Neural progenitor cell (in vitro differentiated cells): Measurements from ENCODE around the gene ACTR6. TPM values are rescaled to one million over a fixed set of nuclear protein-coding genes. Genes with fewer than 3 reads are reported as not detected.
"Not testable (repeated sequence)": the region's sequence is repeated elsewhere in the genome, so short reads cannot be mapped to it uniquely, and the experiment has no call there.

Experiments
- DNase-seq: peaks from one replicate; pipeline ENCODE4 v3.0.0-alpha.2; 2016; ENCODE audit warnings: low spot score
- H2AFZ ChIP-seq: fragments of 200-600 bp; sonication (generic); replicated peaks from 2 replicates; pipeline ENCODE4 v1.6.1; 2016; ENCODE audit warnings: antibody characterized with exemption
- H3F3A ChIP-seq: fragments of 200-600 bp; sonication (generic); 2 replicates; pipeline ENCODE4 v1.6.1; 2016; ENCODE audit warnings: antibody characterized with exemption, low read depth
- H3K27ac ChIP-seq: fragments of 200-600 bp; sonication (generic); 2 replicates; pipeline ENCODE4 v1.5.1; 2016; ENCODE audit warnings: mild to moderate bottlenecking
- H3K27me3 ChIP-seq: fragments of 200-600 bp; sonication (generic); 2 replicates; pipeline ENCODE4 v1.6.1; 2016; ENCODE audit warnings: mild to moderate bottlenecking, moderate library complexity
- H3K36me3 ChIP-seq: fragments of 200-600 bp; sonication (generic); 2 replicates; pipeline ENCODE4 v1.5.1; 2016
- H3K4me1 ChIP-seq: fragments of 200-600 bp; sonication (generic); 2 replicates; pipeline ENCODE4 v1.6.1; 2016; ENCODE audit warnings: mixed run types
- H3K4me2 ChIP-seq: fragments of 200-600 bp; sonication (generic); 2 replicates; pipeline ENCODE4 v1.6.1; 2016
- H3K4me3 ChIP-seq: fragments of 200-600 bp; sonication (generic); 2 replicates; pipeline ENCODE4 v1.5.1; 2016
- H3K79me2 ChIP-seq: fragments of 200-600 bp; sonication (generic); 2 replicates; pipeline ENCODE4 v1.6.1; 2016; ENCODE audit warnings: low read depth
- H3K9ac ChIP-seq: fragments of 200-600 bp; sonication (generic); 2 replicates; pipeline ENCODE4 v1.6.1; 2016
- H3K9me3 ChIP-seq: fragments of 200-600 bp; sonication (generic); 2 replicates; pipeline ENCODE4 v1.5.1; 2016; ENCODE audit warnings: low read depth
- H4K20me1 ChIP-seq: fragments of 200-600 bp; sonication (generic); 2 replicates; pipeline ENCODE4 v1.6.1; 2016; ENCODE audit warnings: low read depth
- H3K27ac Mint-ChIP-seq: 3 replicates; pipeline ENCODE4 v1.8.0; 2021; ENCODE audit warnings: mixed read lengths
- H3K27me3 Mint-ChIP-seq: 2 replicates; pipeline ENCODE4 v1.8.0; 2022; ENCODE audit warnings: low read depth, mild to moderate bottlenecking, inconsistent platforms, moderate library complexity, mixed read lengths; ENCODE audit not compliant: insufficient read depth
- H3K36me3 Mint-ChIP-seq: 3 replicates; pipeline ENCODE4 v1.8.0; 2021; ENCODE audit warnings: mixed read lengths
- H3K4me1 Mint-ChIP-seq: 3 replicates; pipeline ENCODE4 v1.8.0; 2021; ENCODE audit warnings: mixed read lengths
- H3K4me3 Mint-ChIP-seq: 3 replicates; pipeline ENCODE4 v1.8.0; 2021; ENCODE audit warnings: mild to moderate bottlenecking, moderate library complexity, mixed read lengths
- H3K9me3 Mint-ChIP-seq: 3 replicates; pipeline ENCODE4 v1.8.0; 2020; ENCODE audit warnings: mixed read lengths
- EZH2 ChIP-seq: fragments of 200-600 bp; sonication (generic); IDR thresholded peaks from 2 replicates; pipeline ENCODE4 v1.6.1; 2017; ENCODE audit warnings: antibody characterized with exemption, mild to moderate bottlenecking, moderate library complexity
- EZH2phosphoT487 ChIP-seq: fragments of 200-600 bp; sonication (generic); IDR thresholded peaks from 2 replicates; pipeline ENCODE4 v1.6.1; 2017; ENCODE audit warnings: antibody characterized with exemption
- total RNA-seq: library from RNA; depleted of rRNA; stranded (reverse); fragments of >200 nt; gene quantifications from 2 replicates; pipeline ENCODE4 v1.2.3, GENCODE V29; 2015; ENCODE audit warnings: low replicate concordance
- TF ChIP-seq, protein P1 (sequence below): fragments of 200-600 bp; sonication (generic); IDR thresholded peaks from 2 replicates; pipeline ENCODE4 v1.5.1; 2017; ENCODE audit warnings: antibody characterized with exemption, mild to moderate bottlenecking

ACTR6 gene
- total RNA-seq, 1 donor from 2014 or later, result 87.8 TPM

DNA sequence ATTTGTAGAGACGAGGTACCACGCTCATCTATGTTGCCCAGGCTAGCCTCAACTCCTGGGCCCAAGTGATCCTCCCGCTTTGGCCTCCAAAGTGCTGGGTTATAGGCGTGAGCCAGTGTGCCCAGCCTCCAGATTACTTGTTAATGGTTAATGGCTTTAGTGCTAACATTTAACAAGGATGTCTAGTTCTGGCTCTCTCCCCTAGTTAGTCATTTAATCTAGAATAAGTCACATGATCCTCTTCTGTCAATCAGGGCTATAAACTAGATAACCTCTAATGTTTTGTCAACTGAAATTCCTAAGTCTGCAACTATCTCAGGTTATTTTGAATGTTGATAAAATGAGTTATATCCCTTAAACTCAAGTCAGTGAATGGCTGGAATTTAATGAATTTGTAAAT is 15.7 kb downstream of the ACTR6 start:
- no peaks in the 10 kb centered on the region for H3K9me3 Mint-ChIP-seq
- Histone ChIP-seq H3K36me3 (peaks cover 17% of the 10 kb centered on the region), H3F3A (no peaks in the 10 kb centered on the region)

DNA sequence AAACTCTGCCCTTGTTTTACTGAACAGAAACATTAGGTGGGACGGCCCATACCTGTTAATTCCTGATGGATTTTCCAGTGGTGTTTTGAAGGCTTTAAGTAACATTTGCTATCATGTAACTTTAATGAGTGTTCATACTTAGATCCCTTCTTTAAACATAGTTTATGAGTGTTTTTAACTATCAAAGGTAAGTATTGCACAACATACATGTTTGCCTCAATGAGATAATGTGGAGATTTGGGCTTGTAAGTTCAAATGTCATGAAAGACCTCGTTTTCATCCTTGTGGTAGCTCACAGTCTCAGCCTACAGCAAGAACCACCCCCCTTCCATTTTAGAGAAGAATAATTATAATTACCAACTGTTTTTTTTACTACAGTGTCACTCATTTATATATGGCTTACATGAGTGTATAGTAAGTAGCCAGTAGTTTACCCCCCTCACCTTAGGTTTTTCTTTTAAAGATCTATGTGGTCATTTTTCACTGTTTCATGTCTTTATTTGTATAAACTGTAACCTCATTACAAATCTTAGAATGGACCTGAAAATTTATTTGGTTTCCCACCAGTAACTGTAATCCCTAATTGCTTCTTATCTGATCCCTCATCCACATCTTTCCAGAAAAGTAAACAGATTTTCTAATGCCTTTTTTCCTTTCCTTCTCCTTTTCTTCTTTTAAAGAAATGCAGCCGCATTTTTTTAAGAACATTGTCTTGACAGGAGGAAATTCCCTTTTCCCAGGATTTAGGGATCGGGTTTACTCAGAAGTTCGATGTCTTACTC is 18.9 kb downstream of the ACTR6 start:
- DNase-seq, result no peak
- no peak overlapping the region for H3K27ac Mint-ChIP-seq
- Histone ChIP-seq H3K36me3 (peaks cover 18% of the 10 kb centered on the region), H3K4me3 (no peak overlapping the region), H3K79me2 (no peaks in the 10 kb centered on the region), H3K9me3 (no peaks in the 10 kb centered on the region), H3F3A (no peaks in the 10 kb centered on the region), H2AFZ (no peak overlapping the region), H3K4me2 (no peak overlapping the region), H3K4me1 (no peaks in the 10 kb centered on the region), H3K27me3 (no peaks in the 10 kb centered on the region), H4K20me1 (no peaks in the 10 kb centered on the region), H3K9ac (peak overlapping the region; percentile 14), H3K27ac (no peak overlapping the region)
- no peaks in the 10 kb centered on the region for H3K27me3 Mint-ChIP-seq
- no peak overlapping the region for H3K4me3 Mint-ChIP-seq
- no peaks in the 10 kb centered on the region for H3K9me3 Mint-ChIP-seq
- TF ChIP-seq, protein P1, sequence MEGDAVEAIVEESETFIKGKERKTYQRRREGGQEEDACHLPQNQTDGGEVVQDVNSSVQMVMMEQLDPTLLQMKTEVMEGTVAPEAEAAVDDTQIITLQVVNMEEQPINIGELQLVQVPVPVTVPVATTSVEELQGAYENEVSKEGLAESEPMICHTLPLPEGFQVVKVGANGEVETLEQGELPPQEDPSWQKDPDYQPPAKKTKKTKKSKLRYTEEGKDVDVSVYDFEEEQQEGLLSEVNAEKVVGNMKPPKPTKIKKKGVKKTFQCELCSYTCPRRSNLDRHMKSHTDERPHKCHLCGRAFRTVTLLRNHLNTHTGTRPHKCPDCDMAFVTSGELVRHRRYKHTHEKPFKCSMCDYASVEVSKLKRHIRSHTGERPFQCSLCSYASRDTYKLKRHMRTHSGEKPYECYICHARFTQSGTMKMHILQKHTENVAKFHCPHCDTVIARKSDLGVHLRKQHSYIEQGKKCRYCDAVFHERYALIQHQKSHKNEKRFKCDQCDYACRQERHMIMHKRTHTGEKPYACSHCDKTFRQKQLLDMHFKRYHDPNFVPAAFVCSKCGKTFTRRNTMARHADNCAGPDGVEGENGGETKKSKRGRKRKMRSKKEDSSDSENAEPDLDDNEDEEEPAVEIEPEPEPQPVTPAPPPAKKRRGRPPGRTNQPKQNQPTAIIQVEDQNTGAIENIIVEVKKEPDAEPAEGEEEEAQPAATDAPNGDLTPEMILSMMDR, result no peak
- TF ChIP-seq EZH2phosphoT487 (no peak), EZH2 (no peak)
- H3K36me3 Mint-ChIP-seq, result peaks cover 4% of the 10 kb centered on the region
- H3K4me1 Mint-ChIP-seq, result no peaks in the 10 kb centered on the region

More for the DNA sequence above, 15.7 kb downstream of the ACTR6 start:
- TF ChIP-seq, protein P1, result no peak
- no peak for TF ChIP-seq EZH2phosphoT487
- no peak for TF ChIP-seq EZH2
- Histone ChIP-seq H3K79me2 (no peaks in the 10 kb centered on the region), H2AFZ (no peak overlapping the region), H3K9me3 (no peaks in the 10 kb centered on the region), H4K20me1 (no peaks in the 10 kb centered on the region), H3K4me1 (no peaks in the 10 kb centered on the region), H3K27me3 (no peaks in the 10 kb centered on the region), H3K9ac (no peak overlapping the region), H3K4me3 (no peak overlapping the region), H3K27ac (no peak overlapping the region), H3K4me2 (no peak overlapping the region)
- Mint-ChIP-seq H3K36me3 (peaks cover 2% of the 10 kb centered on the region), H3K4me3 (no peak overlapping the region), H3K27ac (no peak overlapping the region), H3K4me1 (no peaks in the 10 kb centered on the region), H3K27me3 (no peaks in the 10 kb centered on the region)
- DNase-seq, result no peak

DNA sequence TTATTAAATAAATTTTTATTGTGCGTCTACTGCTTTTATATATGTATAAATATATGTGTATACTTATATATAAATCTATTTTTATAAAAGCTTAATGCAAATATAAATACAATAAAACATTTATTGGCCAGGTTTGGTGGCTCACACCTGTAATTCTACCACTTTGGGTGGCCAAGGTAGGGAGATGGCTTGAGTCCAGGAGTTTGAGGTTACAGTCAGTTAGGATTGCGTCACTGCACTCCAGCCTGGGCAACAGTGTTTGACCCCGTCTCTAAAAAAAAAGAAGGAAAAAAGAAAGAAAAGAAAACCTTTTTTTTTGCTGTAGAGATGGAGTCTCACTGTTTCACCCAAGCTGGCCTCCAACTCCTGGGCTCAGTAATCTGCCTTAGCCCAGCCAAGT is 20.9 kb downstream of the ACTR6 start:
- no peaks in the 10 kb centered on the region for H3K9me3 Mint-ChIP-seq

DNA sequence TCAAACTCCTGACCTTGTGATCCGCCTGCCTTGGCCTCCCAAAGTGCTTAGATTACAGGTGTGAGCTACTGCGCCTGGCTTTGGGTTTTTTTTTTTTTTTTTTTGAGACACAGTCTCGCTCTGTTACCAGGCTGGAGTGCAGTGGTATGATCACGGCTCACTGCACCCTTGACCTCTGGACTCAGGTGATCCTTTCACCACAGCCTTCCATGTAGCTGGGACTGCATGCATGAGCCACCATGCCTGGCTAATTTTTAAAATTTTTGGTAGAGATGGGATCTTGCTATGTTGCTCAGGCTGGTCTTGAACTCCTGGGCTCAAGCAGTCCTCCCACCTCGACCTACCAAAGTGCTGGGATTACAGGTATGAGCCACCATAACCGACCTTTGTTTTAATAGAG is 21.6 kb downstream of the ACTR6 start:
- H4K20me1 ChIP-seq, H3K4me2 ChIP-seq, H3K4me3 ChIP-seq, H3K9me3 ChIP-seq, H3K4me3 Mint-ChIP-seq, H3K27me3 ChIP-seq, H3K27ac Mint-ChIP-seq, H2AFZ ChIP-seq, H3K4me1 ChIP-seq, H3K27ac ChIP-seq, H3K27me3 Mint-ChIP-seq, H3K9ac ChIP-seq, H3F3A ChIP-seq, H3K79me2 ChIP-seq, H3K36me3 Mint-ChIP-seq, H3K9me3 Mint-ChIP-seq, H3K4me1 Mint-ChIP-seq, DNase-seq: not testable (repeated sequence)
- peaks cover 18% of the 10 kb centered on the region for H3K36me3 ChIP-seq

More for the DNA sequence above, 20.9 kb downstream of the ACTR6 start:
- H3K9ac ChIP-seq, result no peak overlapping the region
- TF ChIP-seq EZH2 (no peak), EZH2phosphoT487 (no peak)
- TF ChIP-seq, protein P1, result no peak
- no peak overlapping the region for H3K4me3 ChIP-seq
- Mint-ChIP-seq H3K27me3 (no peaks in the 10 kb centered on the region), H3K27ac (no peak overlapping the region), H3K36me3 (peaks cover 4% of the 10 kb centered on the region), H3K4me3 (no peak overlapping the region), H3K4me1 (no peaks in the 10 kb centered on the region)
- no peaks in the 10 kb centered on the region for H3K9me3 ChIP-seq
- H3K4me1 ChIP-seq, result no peaks in the 10 kb centered on the region
- H3K27me3 ChIP-seq, result no peaks in the 10 kb centered on the region
- DNase-seq, result no peak
- H3F3A ChIP-seq, result no peaks in the 10 kb centered on the region
- peaks cover 18% of the 10 kb centered on the region for H3K36me3 ChIP-seq
- no peak overlapping the region for H3K27ac ChIP-seq
- no peak overlapping the region for H2AFZ ChIP-seq
- H4K20me1 ChIP-seq, result no peaks in the 10 kb centered on the region
- H3K4me2 ChIP-seq, result no peak overlapping the region
- H3K79me2 ChIP-seq, result no peaks in the 10 kb centered on the region
